GM12878 (cell line): Measurements from ENCODE around the gene VPS16. TPM values are rescaled to one million over a fixed set of nuclear protein-coding genes. Genes with fewer than 3 reads are reported as not detected.

Experiments
- ATAC-seq: fragments of 200-7000 bp; cut with Tn5 transposase; 3 replicates; pipeline ENCODE4 v1.9.1; 2020; ENCODE audit warnings: mild to moderate bottlenecking, moderate library complexity
- BruUV-seq: library from RNA; stranded (reverse); fragments of 400-500 nt; replicated peaks from 2 replicates; lab custom pipeline; 2021; lab: Mats Ljungman, UMichigan
- CTCF ChIA-PET: fragments of 300-600 bp; sonication (Branson Sonifier 250); formaldehyde crosslinking; extraction: SDS; loops from one replicate; lab custom pipeline; 2021; ENCODE audit warnings: inconsistent platforms; lab: Yijun Ruan, JAX
- POLR2A ChIA-PET: fragments of 350-600 bp; formaldehyde crosslinking; extraction: SDS; loops from one replicate; lab custom pipeline; 2021; ENCODE audit warnings: inconsistent platforms; lab: Charles Lee
- RAD21 ChIA-PET: fragments of 300-600 bp; sonication (Branson Sonifier 250); formaldehyde crosslinking; loops from one replicate; lab custom pipeline; 2023; ENCODE audit warnings: antibody characterized with exemption; ENCODE audit not compliant: unreplicated experiment; lab: Charles Lee
- SMC1A ChIA-PET: fragments of 300-600 bp; sonication (Branson Sonifier 250); formaldehyde crosslinking; loops from one replicate; lab custom pipeline; 2023; ENCODE audit not compliant: unreplicated experiment, uncharacterized antibody; lab: Charles Lee
- DNase-seq: peaks from one replicate; pipeline ENCODE4 v3.0.0-alpha.2; 2011; ENCODE audit warnings: low read depth, low spot score
- FAIRE-seq: peaks from 3 replicates; lab custom pipeline; 2011; peaks lifted over from hg19 to GRCh38; lab: Jason Lieb, UNC
- H2AFZ ChIP-seq: 2 replicates; pipeline ENCODE4 v1.6.0; 2011; ENCODE audit warnings: low read depth, low read length, control low read depth; ENCODE audit not compliant: control insufficient read depth
- H3K27ac ChIP-seq: 2 replicates; pipeline ENCODE4 v1.5.1; 2011; ENCODE audit warnings: control low read depth; ENCODE audit not compliant: control insufficient read depth, insufficient read depth
- H3K27me3 ChIP-seq, 2 experiments: replicated peaks in 1 of 2; 2 replicates each; pipeline versions ENCODE4 v1.6.0 to v1.6.1; 2011; ENCODE audit warnings: low read length in 1 of 2; ENCODE audit not compliant: control insufficient read depth in 2 of 2, insufficient read depth in 2 of 2
- H3K36me3 ChIP-seq, 2 experiments: 2 replicates each; pipeline ENCODE4 v1.5.1; 2011; ENCODE audit warnings: low read length in 1 of 2; ENCODE audit not compliant: control insufficient read depth in 2 of 2, insufficient read depth in 2 of 2
- H3K4me1 ChIP-seq: 2 replicates; pipeline ENCODE4 v1.6.1; 2011; ENCODE audit warnings: mild to moderate bottlenecking, low read length, moderate library complexity, mixed read lengths; ENCODE audit not compliant: control insufficient read depth, insufficient read depth
- H3K4me2 ChIP-seq: 2 replicates; pipeline ENCODE4 v1.6.0; 2011; ENCODE audit warnings: control low read depth; ENCODE audit not compliant: control insufficient read depth, insufficient read depth
- H3K4me3 ChIP-seq: fragments of 200-600 bp; sonication (generic); 2 replicates; pipeline ENCODE4 v1.5.1; 2016
- H3K79me2 ChIP-seq: 2 replicates; pipeline ENCODE4 v1.6.0; 2011; ENCODE audit warnings: low read length; ENCODE audit not compliant: control insufficient read depth, insufficient read depth
- H3K9ac ChIP-seq: 2 replicates; pipeline ENCODE4 v1.8.0; 2011; ENCODE audit warnings: low read length, control low read depth, mixed read lengths; ENCODE audit not compliant: control insufficient read depth, insufficient read depth
- H3K9me3 ChIP-seq: replicated peaks from 3 replicates; pipeline ENCODE4 v1.5.1; 2011; ENCODE audit warnings: mild to moderate bottlenecking, low read length; ENCODE audit not compliant: control insufficient read depth, insufficient read depth
- H4K20me1 ChIP-seq: 2 replicates; pipeline ENCODE4 v1.6.0; 2011; ENCODE audit not compliant: control insufficient read depth, insufficient read depth
- CBFB ChIP-seq: IDR thresholded peaks from 2 replicates; pipeline ENCODE4 v1.6.1; 2016; ENCODE audit warnings: antibody characterized with exemption, low read depth
- E4F1 ChIP-seq: fragments of 450-650 bp; IDR thresholded peaks from 2 replicates; pipeline ENCODE4 v1.6.1; 2018; ENCODE audit warnings: borderline replicate concordance, mild to moderate bottlenecking; ENCODE audit not compliant: partially characterized antibody
- EGR1 ChIP-seq, 2 experiments: IDR thresholded peaks; 1 replicate in 1 of 2; 2 replicates in 1 of 2; pipeline ENCODE4 v1.6.1; 2011 to 2012; ENCODE audit warnings: low read depth in 2 of 2, low read length in 2 of 2, borderline replicate concordance in 1 of 2, mild to moderate bottlenecking in 1 of 2, moderate library complexity in 1 of 2
- MEF2A ChIP-seq: IDR thresholded peaks from 2 replicates; pipeline ENCODE4 v1.6.1; 2011; ENCODE audit warnings: low read depth, mild to moderate bottlenecking, low read length, moderate library complexity; ENCODE audit not compliant: insufficient read depth
- MXI1 ChIP-seq: fragments of 150-350 bp; IDR thresholded peaks from 2 replicates; pipeline ENCODE4 v1.6.1; 2011; ENCODE audit warnings: low read depth, mild to moderate bottlenecking, inconsistent platforms, low read length, improper control_type of control experiment
- NFYB ChIP-seq: IDR thresholded peaks from 2 replicates; pipeline ENCODE4 v1.6.1; 2011; ENCODE audit warnings: low read depth, mild to moderate bottlenecking, low read length, improper control_type of control experiment, moderate library complexity; ENCODE audit not compliant: insufficient read depth
- NR2C1 ChIP-seq: fragments of 450-650 bp; IDR thresholded peaks from 2 replicates; pipeline ENCODE4 v1.6.1; 2017; ENCODE audit warnings: antibody characterized with exemption, mild to moderate bottlenecking, moderate library complexity
- PAX8 ChIP-seq: fragments of 450-650 bp; IDR thresholded peaks from 2 replicates; pipeline ENCODE4 v1.6.1; 2017; ENCODE audit warnings: mild to moderate bottlenecking, moderate library complexity
- POLR2A ChIP-seq: IDR thresholded peaks from 2 replicates; pipeline ENCODE4 v1.6.1; 2011; ENCODE audit warnings: low read depth, mild to moderate bottlenecking, low read length
- RAD21 ChIP-seq: IDR thresholded peaks from 2 replicates; pipeline ENCODE4 v1.6.1; 2011; ENCODE audit warnings: mild to moderate bottlenecking, low read depth, low read length, moderate library complexity; ENCODE audit not compliant: insufficient read depth
- SMAD5 ChIP-seq: IDR thresholded peaks from 2 replicates; pipeline ENCODE4 v1.6.1; 2016; ENCODE audit warnings: antibody characterized with exemption, low read depth
- SREBF2 ChIP-seq: IDR thresholded peaks from 2 replicates; pipeline ENCODE4 v1.6.1; 2012; ENCODE audit warnings: mild to moderate bottlenecking, low read length
- SUZ12 ChIP-seq: fragments of 200-600 bp; sonication (generic); IDR thresholded peaks from one replicate; pipeline ENCODE4 v1.6.1; 2018; ENCODE audit warnings: antibody characterized with exemption, mild to moderate bottlenecking; ENCODE audit not compliant: unreplicated experiment
- ZBTB11 ChIP-seq: fragments of 450-650 bp; formaldehyde crosslinking; IDR thresholded peaks from 2 replicates; pipeline ENCODE4 v1.5.0; 2022; ENCODE audit warnings: mild to moderate bottlenecking, missing genetic modification characterization
- ZNF384 ChIP-seq: IDR thresholded peaks from 2 replicates; pipeline ENCODE4 v1.6.1; 2012; ENCODE audit warnings: low read depth, mild to moderate bottlenecking, low read length, improper control_type of control experiment, borderline replicate concordance
- WGBS: methylation state at CpG from one replicate; pipeline ENCODE4 v1.1.6; 2016; ENCODE audit warnings: low lambda C conversion rate; ENCODE audit not compliant: insufficient replicate concordance, insufficient coverage; ENCODE audit errors: missing lambda C conversion rate; 5-methylcytosine and 5-hydroxymethylcytosine counted together
- in situ Hi-C: fragments of 300-500 bp; cut with MboI; formaldehyde crosslinking; loops from 9 replicates; pipeline ENCODE4 v1.14.3; 2018; ENCODE audit warnings: mixed read lengths
- intact Hi-C: fragments of 100-400 bp; cut with micrococcal nuclease; formaldehyde crosslinking; loops from one replicate; pipeline ENCODE4 v1.14.2; 2022; ENCODE audit not compliant: unreplicated experiment
- polyA plus RNA-seq, 11 experiments: library from polyadenylated mRNA; depleted of rRNA in 4 of 11; unstranded in 6 of 11; stranded (reverse) in 5 of 11; fragments of >200 nt; fragmentation: Nextera tagmentation in 4 of 11; fragmentation: Illumina TruSeq in 1 of 11; extraction: Ambion mirVana in 4 of 11; extraction: Trizol in 1 of 11; gene quantifications; 1 replicate in 1 of 11; 2 replicates in 10 of 11; pipeline versions ENCODE4 v1.2.1 to v1.2.3, GENCODE V29; 2011 to 2016; ENCODE audit warnings: inconsistent platforms in 2 of 11, missing spikeins in 2 of 11, low read depth in 1 of 11
- total RNA-seq, 4 experiments: library from RNA; depleted of rRNA in 3 of 4; stranded (reverse); fragments of >200 nt in 3 of 4; fragmentation: Illumina TruSeq in 1 of 4; extraction: Trizol in 1 of 4; gene quantifications; 2 replicates each; pipeline versions ENCODE4 v1.2.1 to v1.2.3, GENCODE V29; 2013 to 2021
- TF ChIP-seq, protein P1 (sequence below): fragments of 450-650 bp; IDR thresholded peaks from 2 replicates; pipeline ENCODE4 v1.6.1; 2017; ENCODE audit warnings: low read depth, mild to moderate bottlenecking, moderate library complexity

VPS16 gene
- total and polyA plus RNA-seq, 10 of the 15 experiments (the other 5 are each of a cell fraction or from before 2014, with no cell fraction given), result 8.4 to 37.5 (median 26.4) TPM

DNA sequence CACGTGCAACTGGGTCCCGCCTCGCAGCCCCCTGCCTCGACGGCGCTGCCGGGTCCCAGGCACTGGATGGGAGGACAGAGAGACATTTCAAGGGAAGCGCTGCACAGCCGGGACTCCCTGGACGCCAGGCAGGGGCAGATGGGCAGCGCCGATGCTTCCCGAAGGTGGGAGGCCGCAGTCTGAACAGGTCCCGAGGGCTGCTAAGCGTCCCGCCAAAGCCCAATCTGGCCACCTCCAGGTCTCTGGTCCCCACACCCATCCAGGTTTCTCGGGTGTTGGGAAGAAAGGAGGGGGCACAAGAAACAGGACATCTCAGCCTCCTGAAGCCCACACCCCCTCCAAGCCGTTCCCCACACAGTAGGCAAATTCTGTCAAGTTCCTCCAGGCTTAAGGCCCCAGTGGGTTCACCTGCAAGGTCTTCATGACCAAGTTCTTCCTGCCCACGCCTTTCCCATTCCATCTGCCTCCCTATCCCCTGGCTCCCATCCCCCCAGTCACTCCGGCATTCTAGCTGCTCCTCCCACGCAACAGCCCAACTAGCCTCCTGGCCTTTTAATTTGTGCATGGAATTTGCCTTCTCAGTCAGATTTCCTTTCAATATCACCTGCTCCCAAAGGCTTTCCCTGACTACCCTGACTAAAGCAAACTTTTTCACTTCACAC is 34.7 kb upstream of the VPS16 start (continued):
- TF ChIP-seq ZNF384 (no peak), EGR1 (IDR thresholded peaks at IDR 0.05; ENCODE audit: borderline replicate concordance in 1 of 2, low read depth in 2 of 2, low read length in 2 of 2) (no peak), NFYB (no peak)

GRCh38 chr20:2806351-2806701 is 34.2 kb upstream of the VPS16 start:
- no peaks in the 10 kb centered on the region for H3K79me2 ChIP-seq
- no peak overlapping the region for H2AFZ ChIP-seq
- H3K4me2 ChIP-seq, result no peak overlapping the region
- no peaks in the 10 kb centered on the region for H3K4me1 ChIP-seq
- ChIA-PET CTCF (no interaction called here), SMC1A (no interaction called here), POLR2A (no interaction called here), RAD21 (no interaction called here)
- no peaks in the 10 kb centered on the region for H3K9me3 ChIP-seq
- no peaks in the 10 kb centered on the region for H3K36me3 ChIP-seq
- intact Hi-C loops, result no loop called here
- FAIRE-seq (no peak), ATAC-seq (no peak), DNase-seq (no peak)
- H3K9ac ChIP-seq, result no peak overlapping the region
- in situ Hi-C loops, result no loop called here
- peaks cover 5 to 15% of the 10 kb centered on the region in 2 experiments for H3K27me3 ChIP-seq
- H3K27ac ChIP-seq, result no peak overlapping the region
- no peak overlapping the region for H3K4me3 ChIP-seq
- WGBS, result 0% methylated on average over 4 of the region's 4 CpGs
- H4K20me1 ChIP-seq, result no peaks in the 10 kb centered on the region
- BruUV-seq, result no TSS peak
- TF ChIP-seq PAX8, result no peak
- no peak for TF ChIP-seq SREBF2
- TF ChIP-seq E4F1, result no peak
- TF ChIP-seq RAD21, result no peak
- TF ChIP-seq SMAD5, result no peak
- TF ChIP-seq SUZ12, result no peak
- no peak for TF ChIP-seq MEF2A
- no peak for TF ChIP-seq POLR2A
- no peak for TF ChIP-seq ZNF384
- TF ChIP-seq MXI1, result no peak
- TF ChIP-seq ZBTB11 (CRISPR knock-in tag), result no peak
- TF ChIP-seq CBFB, result no peak
- TF ChIP-seq, protein P1, sequence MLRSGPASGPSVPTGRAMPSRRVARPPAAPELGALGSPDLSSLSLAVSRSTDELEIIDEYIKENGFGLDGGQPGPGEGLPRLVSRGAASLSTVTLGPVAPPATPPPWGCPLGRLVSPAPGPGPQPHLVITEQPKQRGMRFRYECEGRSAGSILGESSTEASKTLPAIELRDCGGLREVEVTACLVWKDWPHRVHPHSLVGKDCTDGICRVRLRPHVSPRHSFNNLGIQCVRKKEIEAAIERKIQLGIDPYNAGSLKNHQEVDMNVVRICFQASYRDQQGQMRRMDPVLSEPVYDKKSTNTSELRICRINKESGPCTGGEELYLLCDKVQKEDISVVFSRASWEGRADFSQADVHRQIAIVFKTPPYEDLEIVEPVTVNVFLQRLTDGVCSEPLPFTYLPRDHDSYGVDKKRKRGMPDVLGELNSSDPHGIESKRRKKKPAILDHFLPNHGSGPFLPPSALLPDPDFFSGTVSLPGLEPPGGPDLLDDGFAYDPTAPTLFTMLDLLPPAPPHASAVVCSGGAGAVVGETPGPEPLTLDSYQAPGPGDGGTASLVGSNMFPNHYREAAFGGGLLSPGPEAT, result no peak
- TF ChIP-seq NR2C1, result no peak
